BJ (cell line): ENCODE results near the gene SOX6. TPM values are rescaled to one million over a fixed set of nuclear protein-coding genes. Genes with fewer than 3 reads are reported as not detected.
"Not testable (repeated sequence)": the region's sequence is repeated elsewhere in the genome, so short reads cannot be mapped to it uniquely, and the experiment has no call there.

ENCODE experiments used
- CTCF ChIA-PET: fragments of 350-600 bp; formaldehyde crosslinking; extraction: SDS; loops from one replicate; lab custom pipeline; 2021; ENCODE audit warnings: antibody characterized with exemption, inconsistent platforms; lab: Yijun Ruan, JAX
- POLR2A ChIA-PET: fragments of 300-600 bp; sonication (Branson Sonifier 250); formaldehyde crosslinking; extraction: SDS; loops from one replicate; lab custom pipeline; 2021; ENCODE audit warnings: antibody characterized with exemption; lab: Charles Lee
- DNase-seq: peaks from one replicate; pipeline ENCODE4 v3.0.0-alpha.2; 2011; ENCODE audit warnings: low read depth
- H3K27me3 ChIP-seq: 2 replicates; pipeline ENCODE4 v1.6.0; 2011; ENCODE audit warnings: low read length; ENCODE audit not compliant: control insufficient read depth, insufficient read depth
- H3K36me3 ChIP-seq: 2 replicates; pipeline ENCODE4 v1.5.1; 2011; ENCODE audit warnings: low read length; ENCODE audit not compliant: control insufficient read depth, insufficient read depth
- H3K4me3 ChIP-seq: 2 replicates; pipeline ENCODE4 v1.5.1; 2011; ENCODE audit warnings: low read depth, mild to moderate bottlenecking, control low read depth, low read length
- CTCF ChIP-seq: IDR thresholded peaks from 2 replicates; pipeline ENCODE4 v1.5.1; 2011; ENCODE audit warnings: low read depth, mild to moderate bottlenecking, control low read depth, inconsistent platforms, low read length, moderate library complexity; ENCODE audit not compliant: insufficient read depth
- polyA plus RNA-seq: library from polyadenylated mRNA; depleted of rRNA; stranded (reverse); fragments of >200 nt; gene quantifications from 2 replicates; pipeline ENCODE4 v1.2.3, GENCODE V29; 2011

Gene SOX6
- polyA plus RNA-seq, 1 experiment, result 1.9 TPM

- ChIA-PET CTCF (no interaction called here), POLR2A (no interaction called here)
- DNase-seq, result no peak
- H3K27me3 ChIP-seq, result no peaks in the 10 kb centered on the region
- no peaks in the 10 kb centered on the region for H3K36me3 ChIP-seq
- H3K4me3 ChIP-seq, result no peak overlapping the region
- TF ChIP-seq CTCF, result no peak
Observed at GRCh38 chr11:16377746-16378145, 21.4 kb upstream of the SOX6 start.

- CTCF ChIA-PET, POLR2A ChIA-PET, H3K27me3 ChIP-seq, H3K4me3 ChIP-seq, DNase-seq, H3K36me3 ChIP-seq: not testable (repeated sequence)
Observed at GRCh38 chr11:16375664-16376063, 19.3 kb upstream of the SOX6 start.

GRCh38 chr11:16373768-16374167 is 17.4 kb upstream of the SOX6 start:
- DNase-seq, result no peak
- CTCF ChIA-PET, result no interaction called here
- Histone ChIP-seq H3K36me3 (no peaks in the 10 kb centered on the region), H3K27me3 (no peaks in the 10 kb centered on the region), H3K4me3 (no peak overlapping the region)
- TF ChIP-seq CTCF, result no peak
- POLR2A ChIA-PET, result interaction anchor here (0.5 kb wide), 1 partner anchor 520 kb away, joined by 8 read pairs; no protein-coding TSS in a partner anchor

- POLR2A ChIA-PET, result no interaction called here
- no peaks in the 10 kb centered on the region for H3K36me3 ChIP-seq
- CTCF ChIA-PET, result interaction anchor here (0.8 to 1.2 kb wide), 2 partner anchors 8 to 11 kb away, joined by 3 to 5 read pairs; no protein-coding TSS in a partner anchor
- H3K27me3 ChIP-seq, result no peaks in the 10 kb centered on the region
- TF ChIP-seq CTCF, result no peak
- no peak for DNase-seq
- no peak overlapping the region for H3K4me3 ChIP-seq
Observed at GRCh38 chr11:16372355-16372754, 16.0 kb upstream of the SOX6 start.

- ChIA-PET POLR2A (no interaction called here), CTCF (no interaction called here)
- H3K36me3 ChIP-seq, result no peaks in the 10 kb centered on the region
- H3K4me3 ChIP-seq, result no peak overlapping the region
- no peak for TF ChIP-seq CTCF
- no peak for DNase-seq
- no peaks in the 10 kb centered on the region for H3K27me3 ChIP-seq
Observed at GRCh38 chr11:16367252-16367651, 10.9 kb upstream of the SOX6 start.

GRCh38 chr11:16365581-16366228 is 9.4 kb upstream of the SOX6 start:
- H3K27me3 ChIP-seq, result no peaks in the 10 kb centered on the region
- ChIA-PET POLR2A (no interaction called here), CTCF (no interaction called here)
- H3K4me3 ChIP-seq, result no peak overlapping the region
- no peaks in the 10 kb centered on the region for H3K36me3 ChIP-seq
- DNase-seq, result no peak
- TF ChIP-seq CTCF, result no peak
